Measurements from ENCODE around the gene ANKRD63.

ANKRD63 gene

DNA sequence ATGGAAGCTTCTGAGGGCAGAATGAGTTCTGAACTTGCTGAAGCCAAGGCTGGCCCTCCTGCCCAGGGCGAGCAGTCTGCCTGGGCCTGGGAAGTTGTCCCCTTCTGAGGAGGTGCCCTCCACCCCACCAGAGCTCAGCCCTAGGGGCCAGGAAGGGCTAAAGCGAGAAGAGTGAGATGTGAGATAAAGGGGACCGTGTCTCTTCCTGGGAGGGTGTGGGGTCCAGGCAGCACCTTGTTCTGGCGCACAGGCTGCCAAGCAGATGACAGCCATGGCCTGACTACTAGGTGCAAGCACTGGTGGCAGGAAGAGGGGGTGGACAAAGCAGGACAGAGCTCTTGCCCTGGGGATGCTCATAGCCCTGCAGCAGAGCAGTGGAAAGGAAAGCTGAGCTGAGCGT lies 40.3 kb downstream of the ANKRD63 start:
- no peak for DNase-seq

DNA sequence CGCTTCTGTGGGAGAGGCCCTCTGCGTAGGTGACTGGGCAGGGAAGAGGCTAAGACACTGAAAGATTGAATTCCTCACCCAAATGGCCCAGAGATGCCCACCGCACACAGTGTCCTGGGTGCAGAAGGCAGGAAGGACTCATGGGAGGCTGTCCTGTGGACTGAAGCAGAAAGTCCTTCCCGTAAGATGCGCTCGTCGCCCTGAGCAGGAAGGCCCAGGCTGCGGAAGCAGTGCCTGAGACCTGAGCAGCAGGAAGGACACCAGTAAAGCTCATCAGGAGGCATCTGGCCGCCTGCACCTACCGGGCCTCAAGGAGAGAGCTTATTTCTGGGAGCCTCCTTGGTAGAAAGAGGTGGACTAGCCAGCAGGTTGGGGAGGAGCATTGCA lies 40.7 kb downstream of the ANKRD63 start:
- DNase-seq, result no peak

DNA sequence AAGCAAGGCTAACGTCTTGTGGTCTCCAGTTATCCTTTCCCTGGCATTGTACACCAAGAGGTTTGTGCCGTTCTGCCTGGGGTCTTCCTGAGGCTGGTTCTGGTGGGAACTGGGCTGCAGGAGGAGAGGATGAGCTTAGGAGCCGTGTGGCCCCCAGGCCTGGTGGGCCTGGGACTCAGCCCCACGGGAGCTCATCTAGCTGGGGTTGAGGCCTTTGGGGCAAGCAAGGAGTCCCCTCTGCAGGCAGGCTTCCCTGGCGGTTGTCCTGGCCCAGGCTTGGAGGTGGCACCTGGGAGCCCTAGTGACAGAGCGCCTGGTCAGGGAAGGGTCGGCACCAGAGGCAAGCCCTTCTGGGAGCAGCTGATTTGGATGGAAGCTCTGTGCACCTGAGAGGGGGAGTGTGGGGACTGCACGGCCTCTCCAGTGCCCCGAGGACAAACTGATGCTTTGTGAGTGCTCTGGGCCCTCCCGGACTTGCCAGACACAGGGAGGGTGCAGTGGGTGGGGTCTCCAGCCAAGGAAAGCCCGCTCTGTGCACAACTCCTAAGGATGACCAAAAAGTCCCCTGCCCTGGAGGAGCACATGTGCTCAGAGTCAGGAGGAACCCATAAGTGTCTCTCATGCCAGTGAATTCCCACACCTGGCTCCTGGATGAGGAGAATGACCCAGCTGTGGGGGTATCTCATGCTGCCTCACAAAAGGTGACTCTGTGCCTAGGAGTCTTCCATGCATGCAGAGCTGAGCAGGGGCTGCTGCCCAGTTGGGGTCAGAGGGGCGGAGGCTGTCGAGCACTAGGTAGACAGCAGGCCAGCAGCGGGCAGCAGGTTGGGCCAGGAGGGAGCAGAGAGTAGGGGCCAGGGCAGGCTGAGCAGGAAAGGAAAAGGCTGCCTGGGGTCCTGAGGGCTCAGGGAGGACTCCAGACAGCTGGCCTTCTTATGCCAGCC lies 41.3 kb downstream of the ANKRD63 start:
- DNase-seq, result no peak

DNA sequence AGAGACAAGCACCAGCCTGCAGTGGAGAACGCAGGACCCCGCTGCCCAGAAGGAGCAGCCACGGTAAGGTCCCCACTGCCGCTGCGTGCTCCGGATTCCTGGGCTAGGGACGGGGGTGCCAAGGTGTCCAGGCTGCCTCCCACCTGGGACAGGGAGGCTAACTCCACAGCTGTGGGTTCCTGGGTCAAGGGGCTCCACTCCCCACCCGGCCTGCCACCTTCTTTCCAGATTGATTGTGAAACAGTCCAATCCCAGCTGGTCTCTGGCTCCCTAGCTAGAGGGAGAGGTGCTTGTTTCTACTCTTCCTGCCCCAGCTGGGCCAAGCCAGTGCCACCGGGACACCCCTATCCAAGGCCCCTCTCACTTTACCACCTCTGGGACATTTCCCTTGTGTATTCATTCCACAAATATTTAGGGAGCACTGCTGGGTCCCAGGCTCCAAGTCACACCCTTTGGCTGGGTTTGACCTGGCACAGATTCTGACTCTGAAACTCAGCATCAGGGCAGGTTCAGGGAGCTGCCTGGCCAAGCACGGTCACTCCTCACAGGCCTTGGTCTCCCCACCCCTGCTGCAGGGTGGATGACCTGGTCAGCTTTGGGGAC lies 42.1 kb downstream of the ANKRD63 start:
- DNase-seq, result no peak

DNA sequence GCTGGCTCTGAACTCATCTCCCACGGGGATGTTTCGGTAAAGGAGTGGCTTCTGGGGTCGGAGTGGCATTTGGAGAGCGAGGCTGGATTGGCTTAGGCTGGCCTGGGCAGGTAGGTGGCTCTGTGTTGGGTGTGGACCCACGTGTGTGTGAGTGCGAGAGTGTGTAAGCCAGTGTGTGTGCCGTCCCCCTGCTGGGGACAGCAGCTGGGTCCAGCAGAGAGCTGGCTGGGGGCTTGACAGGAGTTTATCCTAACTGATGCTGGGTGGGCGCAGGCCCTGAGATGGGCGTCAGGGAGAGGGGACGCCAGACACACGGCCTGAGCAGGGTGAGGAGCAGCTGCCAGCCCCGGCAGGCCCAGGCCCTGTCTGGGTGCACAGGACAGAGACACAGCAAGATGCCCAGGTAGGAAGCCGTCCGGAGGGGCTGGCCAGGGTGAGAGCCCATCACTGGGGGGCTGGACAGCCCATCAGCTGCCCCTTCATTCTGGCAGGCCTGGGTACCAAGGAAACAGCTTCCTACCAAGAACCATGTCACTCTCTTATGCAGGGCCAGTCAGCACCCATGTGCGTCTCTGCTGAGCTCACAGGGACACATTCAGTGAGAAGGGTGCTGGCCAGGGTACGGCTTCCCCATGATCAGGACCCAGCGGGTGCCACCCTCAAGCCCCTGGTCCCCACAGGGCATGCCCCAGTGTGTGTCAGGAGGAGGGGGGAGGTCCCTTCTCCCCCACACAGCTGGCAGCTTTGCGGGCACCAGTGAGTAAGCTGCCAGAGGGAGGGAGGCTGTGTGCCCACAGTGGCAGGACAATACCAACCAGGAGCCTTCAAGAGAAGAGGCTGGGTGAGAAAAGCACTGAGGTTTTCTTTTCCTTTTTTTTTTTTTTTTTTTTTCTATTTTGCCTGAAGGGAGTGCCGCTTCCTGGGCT lies 42.9 kb downstream of the ANKRD63 start:
- peak in 3 of 14 donors; percentile 36 to 51 (median 46) for DNase-seq

DNA sequence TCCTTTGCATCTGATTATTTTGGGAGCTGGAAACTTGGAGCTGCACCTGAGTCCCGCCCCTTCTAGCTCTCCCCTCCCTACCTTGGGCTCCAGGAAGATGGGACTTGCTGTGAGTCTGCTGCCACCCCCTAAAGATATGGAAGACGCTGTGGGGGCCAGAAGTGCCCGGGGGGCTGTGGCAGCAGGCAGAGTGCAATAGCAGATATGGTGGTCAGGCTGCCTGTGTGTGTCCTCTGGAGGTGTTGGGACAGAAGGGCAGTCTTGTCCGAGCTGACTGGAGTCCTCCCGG lies 43.5 kb downstream of the ANKRD63 start:
- no peak for DNase-seq

DNA sequence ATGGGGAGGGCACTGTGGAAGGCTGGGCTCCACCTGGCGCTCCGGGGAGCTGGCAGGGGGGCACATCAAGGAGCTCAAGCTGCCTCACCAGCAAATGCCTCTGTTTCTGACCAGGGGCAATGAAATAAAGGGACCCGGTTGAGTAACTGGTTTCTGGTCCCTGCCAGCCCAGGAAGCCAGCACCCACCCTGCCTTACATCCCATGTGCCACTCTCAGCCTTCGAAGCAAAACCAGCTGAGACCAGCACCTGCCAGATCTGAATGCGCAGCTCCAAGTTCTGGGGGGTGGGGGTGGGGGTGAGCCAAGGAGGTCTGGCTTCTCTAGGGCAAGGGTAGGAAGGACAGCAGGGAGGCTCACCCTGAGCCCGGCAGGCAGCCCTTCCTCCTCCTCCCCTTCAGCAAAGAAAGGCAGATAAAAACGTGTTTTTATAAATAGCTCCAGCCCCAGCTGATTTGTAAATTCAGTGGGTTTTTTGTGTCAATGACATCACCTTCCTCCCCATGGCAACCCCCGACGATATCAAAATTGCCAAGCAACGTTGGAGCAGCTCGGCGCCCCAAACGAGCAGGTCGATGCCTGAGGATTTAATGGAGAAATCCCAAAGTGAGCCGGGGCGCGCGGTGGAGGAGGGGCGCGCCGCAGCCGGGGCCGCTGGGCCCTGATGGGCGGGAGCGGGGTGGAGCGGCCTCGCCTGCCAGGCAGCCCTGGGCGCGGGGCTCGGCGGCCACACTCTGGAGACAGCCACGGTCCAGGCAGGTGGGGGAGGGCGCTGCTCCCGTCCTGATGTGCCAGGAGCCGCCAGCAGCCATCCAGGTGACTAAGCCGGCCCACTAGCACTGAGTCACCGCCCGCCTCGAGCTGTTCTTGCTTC lies 44.1 kb downstream of the ANKRD63 start, which contains the start of gene PAK6:
Gene PAK6, plus strand, starts transcription at position 532 of the 872 bp plus-strand sequence. CDS start 25,723 bp downstream, outside the sequence.
- peak in 3 of 14 donors; percentile 24 to 61 (median 50) for DNase-seq

DNA sequence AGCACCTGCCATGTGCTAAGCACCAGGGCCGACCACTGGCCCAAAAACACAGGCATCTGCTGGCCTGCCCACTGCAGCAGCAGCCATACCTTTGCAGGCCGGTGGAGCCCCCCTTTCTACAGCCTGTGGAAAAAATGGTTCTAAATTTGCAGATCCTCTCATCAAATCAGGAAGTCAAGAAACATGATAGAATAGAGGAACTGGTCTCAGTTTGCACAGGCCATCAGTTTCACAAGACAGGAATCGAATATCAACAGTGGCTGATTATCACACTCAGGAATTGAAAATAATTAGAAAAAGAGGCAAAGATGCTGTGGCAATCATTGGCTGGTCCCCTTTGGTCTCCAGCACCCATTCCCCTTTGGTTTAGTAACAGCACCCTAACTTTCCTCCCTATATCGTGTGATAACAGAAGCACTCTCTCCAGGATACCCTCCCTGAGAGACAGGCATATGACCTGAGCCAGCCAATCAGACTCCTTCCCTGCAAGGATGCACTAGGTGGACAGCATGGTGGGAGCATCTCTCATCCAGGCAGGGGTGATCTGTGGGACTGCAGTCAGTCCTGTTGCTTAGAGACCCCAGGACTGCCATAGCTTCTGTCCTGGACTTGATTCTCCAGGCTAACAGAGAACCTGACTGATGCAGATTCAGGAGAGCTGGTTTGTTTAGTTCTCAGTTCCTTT lies 47.5 kb downstream of the ANKRD63 start:
- no peak for DNase-seq

DNA sequence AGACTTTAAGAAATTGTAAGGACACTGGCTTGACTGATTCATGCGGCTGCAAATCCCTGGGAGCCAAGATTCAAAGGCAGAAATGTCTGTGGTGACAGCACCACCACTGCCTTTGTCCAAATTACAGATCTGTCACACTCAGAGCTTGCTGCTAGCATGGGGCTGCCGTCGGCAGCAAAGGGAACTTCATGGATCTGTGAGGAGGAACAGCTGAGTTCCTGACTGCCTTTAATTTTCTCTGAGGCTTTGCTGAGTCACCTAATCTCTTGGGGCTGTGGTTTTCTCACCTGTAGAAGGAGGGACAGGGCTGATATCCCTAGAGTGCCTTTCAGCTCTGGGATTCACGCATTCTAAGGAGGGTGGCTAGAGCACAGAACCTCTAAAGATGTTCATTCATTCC lies 48.1 kb downstream of the ANKRD63 start:
- no peak for DNase-seq

DNA sequence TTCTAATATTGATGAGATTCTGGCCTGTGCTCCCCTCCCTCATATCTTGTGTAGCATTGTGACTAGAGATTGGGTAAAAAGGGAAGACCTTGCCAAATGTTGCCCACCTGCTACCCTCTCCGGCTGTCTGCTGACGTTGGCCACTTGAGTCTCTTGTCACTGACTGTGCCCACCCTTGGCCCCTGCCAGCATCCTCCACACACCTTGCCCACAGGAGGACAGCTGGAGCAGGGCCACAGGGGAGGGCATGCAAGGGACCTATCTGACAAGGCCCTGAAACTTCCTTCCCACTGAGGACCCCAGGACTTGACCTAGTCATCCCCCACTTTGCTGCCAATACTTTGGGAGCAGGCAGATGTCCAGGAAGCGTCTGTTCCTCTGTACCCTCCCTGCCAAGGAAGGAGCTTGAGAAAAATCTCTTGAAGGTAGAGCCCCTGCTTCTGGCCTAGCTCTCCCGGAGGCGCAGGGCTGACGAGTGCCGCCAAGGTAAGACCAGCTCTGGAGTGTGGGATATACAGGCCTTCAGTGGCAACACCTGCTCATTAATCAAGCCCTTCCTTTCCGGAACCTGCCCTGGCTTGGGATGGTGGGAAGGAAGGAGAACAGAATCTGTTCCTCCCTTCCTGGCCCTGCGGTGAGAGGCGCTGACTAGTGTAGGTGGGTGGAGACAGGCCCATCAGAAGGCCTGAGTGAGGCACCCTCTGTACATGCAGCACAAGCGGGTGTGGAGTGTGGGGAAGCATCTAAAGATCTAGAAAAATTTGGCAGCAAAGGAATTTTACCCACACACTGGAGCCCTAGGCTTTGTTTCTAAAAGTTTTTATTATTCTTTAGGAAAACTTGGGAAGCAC lies 48.9 kb downstream of the ANKRD63 start:
- no peak for DNase-seq

DNA sequence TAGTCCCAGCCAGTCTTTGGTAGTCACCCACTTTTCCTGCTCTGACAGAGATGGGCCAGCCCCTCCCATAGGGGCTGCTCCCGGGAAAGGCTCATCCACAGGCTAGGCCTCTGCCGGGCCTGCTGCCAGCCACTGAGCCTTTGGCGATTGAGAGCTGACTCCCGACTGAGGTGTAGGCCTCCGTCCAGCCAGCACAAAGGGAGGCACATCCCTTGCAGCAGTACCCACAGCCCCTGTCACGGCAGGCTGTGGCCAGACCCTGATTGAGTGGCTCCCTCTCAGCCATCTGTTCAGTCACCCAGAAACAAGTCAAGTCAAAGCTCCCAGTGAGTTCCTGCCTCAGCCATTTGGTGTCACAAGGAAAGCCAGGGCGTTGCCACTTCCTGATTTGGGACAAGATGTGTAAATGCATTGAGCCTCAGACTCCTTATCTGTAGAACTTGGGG lies 50.2 kb downstream of the ANKRD63 start:
- peak in 3 of 14 donors; percentile 15 to 41 (median 24) for DNase-seq
